NT2/D1 (cell line): ENCODE data around the gene BARX2.

Experiments used
- SUZ12 ChIP-seq: IDR thresholded peaks from 2 replicates; pipeline ENCODE4 v1.6.1; 2011; ENCODE audit not compliant: insufficient read length, insufficient read depth; ENCODE audit errors: extremely low read depth
- YY1 ChIP-seq: IDR thresholded peaks from 2 replicates; pipeline ENCODE4 v1.6.1; 2011; ENCODE audit not compliant: insufficient read length, insufficient read depth
- ZNF274 ChIP-seq: IDR thresholded peaks from 2 replicates; pipeline ENCODE4 v1.6.1; 2011; ENCODE audit warnings: mild to moderate bottlenecking, low read depth, low read length

DNA sequence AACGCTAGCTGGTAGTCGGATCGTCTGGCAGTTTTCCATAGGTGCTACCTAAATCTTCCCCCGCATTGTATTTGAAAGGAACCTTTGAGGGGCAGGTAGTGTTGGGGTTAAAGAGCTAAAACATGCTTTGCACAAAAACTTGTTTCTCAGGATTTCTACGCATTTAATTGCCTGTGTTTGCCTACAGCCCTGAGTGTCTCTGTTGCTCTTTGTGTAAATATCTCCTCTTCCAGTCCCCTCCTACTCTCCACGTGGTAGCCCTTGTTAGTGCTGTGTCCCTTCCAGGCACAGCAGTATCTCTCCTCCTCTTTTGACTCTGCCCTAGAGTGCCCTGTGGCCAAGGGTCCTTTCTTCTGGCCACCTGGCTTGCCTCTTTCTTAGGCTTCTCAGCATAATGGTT is 81.7 kb downstream of the BARX2 start:
- TF ChIP-seq ZNF274 (no peak), YY1 (no peak), SUZ12 (no peak)
